Measurements from ENCODE around the gene ARID2. TPM values are rescaled to one million over a fixed set of nuclear protein-coding genes. Genes with fewer than 3 reads are reported as not detected.

Gene ARID2
- total and polyA plus RNA-seq, 2 donors (not counting 1 experiment from before 2014, with no cell fraction given): 5.0 to 49.2 TPM

DNA sequence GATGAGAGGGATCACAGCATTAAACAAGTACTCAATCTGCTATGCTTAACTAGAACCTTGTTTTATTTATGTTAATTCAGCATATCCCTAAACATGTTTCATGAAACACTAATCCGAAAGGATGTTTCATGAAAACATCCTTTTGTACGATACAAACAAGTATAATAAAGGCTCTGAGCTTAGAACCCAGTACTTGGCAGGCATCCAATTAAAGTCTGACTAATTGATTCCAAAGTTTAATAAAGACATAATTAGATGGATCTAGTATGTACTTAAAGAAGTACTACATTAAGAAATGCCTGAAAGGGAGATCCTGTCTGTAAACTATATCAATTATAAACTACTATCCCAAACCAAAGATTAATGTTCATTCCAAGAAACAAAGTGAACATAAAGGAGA, 209.1 kb downstream of the ARID2 start:
- Histone ChIP-seq H3K36me3 (replicated peaks in 1 of 2; ENCODE audit: control extremely low read depth in 1 of 2, control insufficient read depth in 1 of 2, extremely low read depth in 1 of 2, insufficient read depth in 2 of 2, low read length in 1 of 2) (peaks cover 17 to 44% of the 10 kb centered on the region in 2 experiments), H3K79me2 (ENCODE audit: control insufficient read depth, insufficient read depth, low read length) (peaks cover 7% of the 10 kb centered on the region), H2AFZ (ENCODE audit: insufficient read depth, low read depth, low read length, poor library complexity, severe bottlenecking) (no peak overlapping the region), H3K4me2 (replicated peaks; ENCODE audit: low read depth, low read length, poor library complexity, severe bottlenecking) (no peak overlapping the region), H3K9me3 (ENCODE audit: control extremely low read depth in 1 of 3, control insufficient read depth in 2 of 3, insufficient read depth in 1 of 3, low read length in 2 of 3) (no peaks in the 10 kb centered on the region), H4K20me1 (ENCODE audit: control insufficient read depth, insufficient read depth, low read length, poor library complexity, severe bottlenecking) (no peaks in the 10 kb centered on the region), H3K27me3 (replicated peaks in 1 of 4; ENCODE audit: control extremely low read depth in 1 of 4, control insufficient read depth in 3 of 4, insufficient read depth in 4 of 4, low read length in 3 of 4) (no peaks in the 10 kb centered on the region), H3K4me1 (ENCODE audit: control insufficient read depth in 2 of 2, insufficient read depth in 2 of 2, low read length in 2 of 2) (no peaks in the 10 kb centered on the region), H3K9ac (ENCODE audit: low read length) (no peak overlapping the region), H3K27ac (ENCODE audit: low read length in 2 of 2) (no peak overlapping the region), H3K4me3 (ENCODE audit: control extremely low read depth in 1 of 5, extremely low read depth in 1 of 5, insufficient read depth in 1 of 5, low read depth in 2 of 5, low read length in 4 of 5) (no peak overlapping the region)
- H3K27me3 Mint-ChIP-seq: no peaks in the 10 kb centered on the region
- CTCF ChIA-PET: no interaction called here
- no peak overlapping the region for H3K4me3 Mint-ChIP-seq
- DNase-seq (no peak), ATAC-seq (ENCODE audit: low read depth) (no peak)
- TF ChIP-seq EZH2 (IDR thresholded peaks at IDR 0.05; ENCODE audit: borderline replicate concordance, insufficient read depth, low read depth, low read length, poor library complexity, severe bottlenecking): no peak
- TF ChIP-seq, protein P1, sequence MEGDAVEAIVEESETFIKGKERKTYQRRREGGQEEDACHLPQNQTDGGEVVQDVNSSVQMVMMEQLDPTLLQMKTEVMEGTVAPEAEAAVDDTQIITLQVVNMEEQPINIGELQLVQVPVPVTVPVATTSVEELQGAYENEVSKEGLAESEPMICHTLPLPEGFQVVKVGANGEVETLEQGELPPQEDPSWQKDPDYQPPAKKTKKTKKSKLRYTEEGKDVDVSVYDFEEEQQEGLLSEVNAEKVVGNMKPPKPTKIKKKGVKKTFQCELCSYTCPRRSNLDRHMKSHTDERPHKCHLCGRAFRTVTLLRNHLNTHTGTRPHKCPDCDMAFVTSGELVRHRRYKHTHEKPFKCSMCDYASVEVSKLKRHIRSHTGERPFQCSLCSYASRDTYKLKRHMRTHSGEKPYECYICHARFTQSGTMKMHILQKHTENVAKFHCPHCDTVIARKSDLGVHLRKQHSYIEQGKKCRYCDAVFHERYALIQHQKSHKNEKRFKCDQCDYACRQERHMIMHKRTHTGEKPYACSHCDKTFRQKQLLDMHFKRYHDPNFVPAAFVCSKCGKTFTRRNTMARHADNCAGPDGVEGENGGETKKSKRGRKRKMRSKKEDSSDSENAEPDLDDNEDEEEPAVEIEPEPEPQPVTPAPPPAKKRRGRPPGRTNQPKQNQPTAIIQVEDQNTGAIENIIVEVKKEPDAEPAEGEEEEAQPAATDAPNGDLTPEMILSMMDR (IDR thresholded peaks at IDR 0.05): no peak
- no peak overlapping the region for H3K27ac Mint-ChIP-seq
- no peaks in the 10 kb centered on the region for H3K4me1 Mint-ChIP-seq
- no CpG with 5 or more reads among the region's 2 CpGs for WGBS (ENCODE audit: insufficient coverage)
- intact Hi-C loops (cut with micrococcal nuclease): no loop called here
- no peaks in the 10 kb centered on the region for H3K9me3 Mint-ChIP-seq (ENCODE audit: insufficient read depth)
- POLR2A ChIA-PET: no interaction called here

DNA sequence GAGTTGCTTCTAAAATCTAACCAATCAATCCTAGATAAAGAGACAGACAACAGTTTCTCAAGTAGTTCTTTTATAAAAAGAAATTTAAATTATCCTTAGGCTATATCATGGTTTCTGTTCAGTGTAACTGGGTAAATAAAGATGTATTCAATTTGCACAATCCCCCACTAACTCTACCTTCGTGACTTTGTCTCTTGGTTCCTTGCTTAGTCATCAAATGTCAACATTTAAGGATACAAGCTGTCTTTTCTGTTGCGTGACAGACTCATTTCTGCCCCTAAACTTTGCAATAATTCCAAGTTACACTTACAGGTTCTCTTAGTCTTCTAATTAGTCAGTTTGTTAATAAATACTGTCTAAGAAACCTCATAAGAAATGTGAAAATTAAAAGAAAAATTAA, 210.3 kb downstream of the ARID2 start:
- ATAC-seq (ENCODE audit: low read depth) (no peak), DNase-seq (no peak)
- Histone ChIP-seq H3K9me3 (ENCODE audit: control extremely low read depth in 1 of 3, control insufficient read depth in 2 of 3, insufficient read depth in 1 of 3, low read length in 2 of 3) (no peaks in the 10 kb centered on the region), H3K27me3 (replicated peaks in 1 of 4; ENCODE audit: control extremely low read depth in 1 of 4, control insufficient read depth in 3 of 4, insufficient read depth in 4 of 4, low read length in 3 of 4) (no peaks in the 10 kb centered on the region), H3K4me2 (replicated peaks; ENCODE audit: low read depth, low read length, poor library complexity, severe bottlenecking) (no peak overlapping the region), H3K27ac (ENCODE audit: low read length in 2 of 2) (no peak overlapping the region), H3K9ac (ENCODE audit: low read length) (no peak overlapping the region), H3K4me1 (ENCODE audit: control insufficient read depth in 2 of 2, insufficient read depth in 2 of 2, low read length in 2 of 2) (no peaks in the 10 kb centered on the region), H4K20me1 (ENCODE audit: control insufficient read depth, insufficient read depth, low read length, poor library complexity, severe bottlenecking) (no peaks in the 10 kb centered on the region), H3K4me3 (ENCODE audit: control extremely low read depth in 1 of 5, extremely low read depth in 1 of 5, insufficient read depth in 1 of 5, low read depth in 2 of 5, low read length in 4 of 5) (no peak overlapping the region), H2AFZ (ENCODE audit: insufficient read depth, low read depth, low read length, poor library complexity, severe bottlenecking) (no peak overlapping the region), H3K36me3 (replicated peaks in 1 of 2; ENCODE audit: control extremely low read depth in 1 of 2, control insufficient read depth in 1 of 2, extremely low read depth in 1 of 2, insufficient read depth in 2 of 2, low read length in 1 of 2) (peaks cover 18 to 56% of the 10 kb centered on the region in 2 experiments), H3K79me2 (ENCODE audit: control insufficient read depth, insufficient read depth, low read length) (peaks cover 8% of the 10 kb centered on the region)
- peaks cover under 1% of the 10 kb centered on the region for H3K4me1 Mint-ChIP-seq
- ChIA-PET CTCF (no interaction called here), POLR2A (no interaction called here)
- no peak overlapping the region for H3K27ac Mint-ChIP-seq
- TF ChIP-seq, protein P1 (IDR thresholded peaks at IDR 0.05): no peak
- TF ChIP-seq EZH2 (IDR thresholded peaks at IDR 0.05; ENCODE audit: borderline replicate concordance, insufficient read depth, low read depth, low read length, poor library complexity, severe bottlenecking): no peak
- WGBS (ENCODE audit: insufficient coverage): no CpG with 5 or more reads among the region's 2 CpGs
- intact Hi-C loops (cut with micrococcal nuclease): loop anchor here (10.0 kb wide), 1 partner anchor 395 kb away; no protein-coding TSS in a partner anchor
- no peaks in the 10 kb centered on the region for H3K9me3 Mint-ChIP-seq (ENCODE audit: insufficient read depth)
- no peaks in the 10 kb centered on the region for H3K27me3 Mint-ChIP-seq
- H3K4me3 Mint-ChIP-seq: no peak overlapping the region

All from B cell (primary cell).